GM18502 (cell line): ENCODE measurements around the gene SLC5A10.

ENCODE experiments used
- ATAC-seq: cut with Tn5 transposase; IDR thresholded peaks from one replicate; pipeline ENCODE4 v1.9.1; 2021; ENCODE audit warnings: mild to moderate bottlenecking; ENCODE audit not compliant: unreplicated experiment, poor library complexity

Gene SLC5A10

GRCh38 chr17:18980682-18981334 is 28.8 kb downstream of the SLC5A10 start:
- no peak for ATAC-seq

GRCh38 chr17:18981335-18981641 is 29.3 kb downstream of the SLC5A10 start:
- ATAC-seq = no peak

- ATAC-seq = no peak
Observed at GRCh38 chr17:18981642-18982424, 29.9 kb downstream of the SLC5A10 start.

- no peak for ATAC-seq
Observed at GRCh38 chr17:18984273-18985114, 32.5 kb downstream of the SLC5A10 start.

- no peak for ATAC-seq
Observed at GRCh38 chr17:18985475-18985874, 33.5 kb downstream of the SLC5A10 start.

GRCh38 chr17:18986541-18987229 is 34.7 kb downstream of the SLC5A10 start:
- no peak for ATAC-seq

- ATAC-seq = no peak
Observed at GRCh38 chr17:18987230-18987610, 35.3 kb downstream of the SLC5A10 start.

- no peak for ATAC-seq
Observed at GRCh38 chr17:18987862-18988545, 36.0 kb downstream of the SLC5A10 start.

- no peak for ATAC-seq
Observed at GRCh38 chr17:18988546-18989173, 36.7 kb downstream of the SLC5A10 start.

GRCh38 chr17:18990331-18990730 is 38.4 kb downstream of the SLC5A10 start:
- ATAC-seq = no peak

GRCh38 chr17:18991531-18992315 is 39.8 kb downstream of the SLC5A10 start:
- ATAC-seq = no peak

- ATAC-seq = no peak
Observed at GRCh38 chr17:18992454-18993130, 40.6 kb downstream of the SLC5A10 start.

- ATAC-seq = no peak
Observed at GRCh38 chr17:18993905-18994526, 42.1 kb downstream of the SLC5A10 start.

- ATAC-seq = no peak
Observed at GRCh38 chr17:18994631-18995030, 42.7 kb downstream of the SLC5A10 start.

GRCh38 chr17:18995220-18995619 is 43.3 kb downstream of the SLC5A10 start:
- ATAC-seq = no peak

- ATAC-seq = no peak
Observed at GRCh38 chr17:18996458-18996857, 44.5 kb downstream of the SLC5A10 start.

- no peak for ATAC-seq
Observed at GRCh38 chr17:18997650-18998196, 45.8 kb downstream of the SLC5A10 start.

GRCh38 chr17:18999394-18999793 is 47.4 kb downstream of the SLC5A10 start:
- no peak for ATAC-seq
